Right hindlimb (tissue), 1 donor: ENCODE measurements around the gene TNFRSF4.
A peak's percentile ranks its signal among the peaks of the same experiment; 100 is the strongest.

Experiments used
- DNase-seq: peaks from one replicate; pipeline ENCODE4 v3.0.0-alpha.2; 2018

Gene TNFRSF4

DNA sequence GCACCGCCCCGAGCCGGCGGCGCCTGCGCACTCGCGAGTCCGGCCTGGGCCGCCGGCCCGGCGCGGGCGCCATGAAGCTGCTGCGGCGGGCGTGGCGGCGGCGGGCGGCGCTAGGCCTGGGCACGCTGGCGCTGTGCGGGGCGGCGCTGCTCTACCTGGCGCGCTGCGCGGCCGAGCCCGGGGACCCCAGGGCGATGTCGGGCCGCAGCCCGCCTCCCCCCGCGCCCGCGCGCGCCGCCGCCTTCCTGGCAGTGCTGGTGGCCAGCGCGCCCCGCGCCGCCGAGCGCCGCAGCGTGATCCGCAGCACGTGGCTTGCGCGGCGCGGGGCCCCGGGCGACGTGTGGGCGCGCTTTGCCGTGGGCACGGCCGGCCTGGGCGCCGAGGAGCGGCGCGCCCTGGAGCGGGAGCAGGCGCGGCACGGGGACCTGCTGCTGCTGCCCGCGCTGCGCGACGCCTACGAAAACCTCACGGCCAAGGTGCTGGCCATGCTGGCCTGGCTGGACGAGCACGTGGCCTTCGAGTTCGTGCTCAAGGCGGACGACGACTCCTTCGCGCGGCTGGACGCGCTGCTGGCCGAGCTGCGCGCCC is 18.3 kb upstream of the TNFRSF4 start, which contains the start of gene B3GALT6:
B3GALT6 (plus strand) TSS at position 30 of the 588 bp plus-strand sequence; CDS start at position 72, 42 bp downstream.
- DNase-seq, result no peak

DNA sequence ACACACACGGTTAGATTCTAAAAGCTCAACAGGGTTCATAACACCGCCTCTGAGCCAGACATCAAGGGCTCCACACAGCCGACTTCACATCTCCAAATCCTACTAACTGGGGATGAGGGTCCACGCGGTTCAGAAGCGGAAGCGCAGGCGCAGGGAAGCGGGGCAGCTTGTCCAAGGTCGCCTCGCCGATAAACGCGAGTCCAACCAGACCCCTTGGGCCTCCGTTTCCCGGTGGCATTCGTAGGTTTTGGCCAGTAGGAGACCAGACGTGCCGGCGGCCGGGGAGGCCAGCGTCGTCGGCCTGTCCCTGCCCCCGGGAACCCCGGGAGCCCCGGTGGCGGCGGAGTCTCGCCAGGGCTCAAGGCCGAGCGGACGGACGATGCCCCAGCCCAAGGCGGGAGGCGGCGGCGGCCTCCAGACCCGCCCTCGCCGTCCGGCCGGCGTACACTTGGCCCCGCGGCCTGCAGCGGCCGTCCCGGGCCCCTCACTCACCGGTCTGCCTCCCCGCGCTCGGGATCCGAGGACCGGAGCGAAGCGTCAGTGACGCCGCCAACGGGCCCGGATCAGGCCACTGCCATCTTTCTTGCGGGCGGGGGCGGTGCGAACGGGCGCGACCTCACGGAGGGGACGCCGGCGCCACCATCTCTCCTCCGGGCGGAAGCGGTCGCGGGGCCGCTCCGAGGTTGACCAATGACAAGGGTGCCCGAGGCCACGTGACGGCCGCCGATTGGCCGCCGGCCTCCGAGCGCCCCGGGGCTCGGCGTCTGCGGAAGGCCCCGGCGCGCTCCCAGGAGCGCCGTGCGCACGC is 17.7 kb upstream of the TNFRSF4 start, which contains the start of gene SDF4:
SDF4 (minus strand) TSS at position 602 of the 808 bp plus-strand sequence. CDS start 3,229 bp downstream, outside the sequence.
- peak; percentile 98 for DNase-seq

DNA sequence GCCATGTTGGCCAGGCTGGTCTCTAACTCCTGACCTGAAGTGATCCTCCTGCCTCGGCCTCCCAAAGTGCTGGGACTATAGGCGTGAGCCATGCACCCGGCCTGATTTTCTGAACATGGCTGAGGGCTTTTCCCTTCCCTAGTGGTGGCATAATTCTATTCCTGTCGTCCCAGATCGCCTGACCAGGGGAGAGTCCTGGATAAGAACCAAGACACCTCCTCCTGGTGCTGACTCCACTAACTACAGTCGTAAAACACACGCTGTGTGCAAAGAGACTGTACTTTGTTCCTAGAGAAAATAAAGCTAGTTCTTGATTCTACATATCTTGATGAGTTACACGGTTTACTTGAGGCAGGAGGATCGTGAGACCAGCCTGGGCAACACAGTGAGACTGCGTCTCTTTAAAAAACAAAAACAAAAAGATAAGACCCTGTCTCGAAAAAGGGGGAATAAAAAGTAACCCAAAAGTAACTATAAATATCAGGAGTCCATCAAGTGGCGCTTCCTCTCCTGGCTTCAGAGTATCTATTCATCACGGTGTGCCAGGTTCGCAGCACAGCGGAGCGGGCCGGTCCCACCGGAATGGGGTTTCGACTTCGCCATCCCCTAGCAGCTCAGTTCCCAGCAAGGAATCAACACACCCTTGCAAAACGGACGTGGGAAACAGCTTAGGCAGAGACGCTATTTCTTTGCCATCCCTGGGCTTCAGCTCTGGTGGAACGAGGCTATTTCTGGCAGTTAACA is 16.9 kb upstream of the TNFRSF4 start:
- no peak for DNase-seq

DNA sequence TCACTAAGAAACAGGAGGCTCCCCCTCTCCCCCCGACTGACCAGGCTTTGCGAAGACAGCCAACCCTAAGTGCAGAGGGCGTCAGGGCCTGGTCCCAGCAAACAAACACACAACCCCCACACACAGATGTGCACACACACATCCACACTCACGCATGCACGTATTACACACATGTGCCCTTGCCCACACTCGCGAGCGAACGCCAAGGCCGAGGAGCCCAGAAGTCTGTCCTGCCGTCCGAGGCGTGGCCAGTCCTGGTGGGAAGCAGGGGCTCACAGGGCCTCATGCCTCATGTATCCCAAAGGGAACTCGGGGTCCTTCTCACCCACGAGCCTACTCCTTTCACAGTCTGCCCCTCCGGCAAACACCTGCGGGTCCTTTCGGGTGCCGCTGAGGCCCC is 15.8 kb upstream of the TNFRSF4 start:
- DNase-seq, result no peak

DNA sequence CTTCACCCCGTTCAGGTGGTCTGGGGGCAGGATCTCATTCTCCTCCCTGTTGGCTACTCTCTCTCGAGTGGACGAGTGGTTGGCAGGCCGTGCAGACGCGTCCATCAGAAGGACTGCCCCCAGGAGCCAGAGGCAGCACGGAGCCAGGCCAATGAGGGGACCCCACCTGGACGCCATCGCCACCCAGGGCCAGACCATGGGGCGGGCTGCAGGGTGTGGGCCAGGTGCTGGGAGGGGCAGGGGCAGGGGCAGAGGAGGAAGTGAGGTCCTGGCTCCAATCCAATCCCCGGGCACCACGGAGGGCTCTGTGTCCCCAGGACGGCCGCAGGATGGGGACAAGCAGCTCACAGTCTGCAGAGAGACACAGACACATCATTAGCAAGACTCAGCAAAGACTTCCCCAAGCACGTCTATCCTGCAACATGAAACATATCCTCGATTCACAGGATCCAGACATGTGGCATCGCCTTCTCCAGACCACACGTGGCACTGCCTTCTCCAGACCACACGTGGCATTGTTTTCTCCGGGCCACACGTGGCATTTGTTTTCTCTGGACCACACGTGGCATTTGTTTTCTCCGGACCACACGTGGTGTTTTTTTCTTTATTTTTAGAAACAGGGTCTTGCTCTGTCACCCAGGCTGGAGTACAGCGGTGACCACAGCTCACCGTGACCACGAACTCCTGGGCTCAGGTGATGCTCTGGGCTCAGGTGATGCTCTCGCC is 14.8 kb upstream of the TNFRSF4 start:
- no peak for DNase-seq

DNA sequence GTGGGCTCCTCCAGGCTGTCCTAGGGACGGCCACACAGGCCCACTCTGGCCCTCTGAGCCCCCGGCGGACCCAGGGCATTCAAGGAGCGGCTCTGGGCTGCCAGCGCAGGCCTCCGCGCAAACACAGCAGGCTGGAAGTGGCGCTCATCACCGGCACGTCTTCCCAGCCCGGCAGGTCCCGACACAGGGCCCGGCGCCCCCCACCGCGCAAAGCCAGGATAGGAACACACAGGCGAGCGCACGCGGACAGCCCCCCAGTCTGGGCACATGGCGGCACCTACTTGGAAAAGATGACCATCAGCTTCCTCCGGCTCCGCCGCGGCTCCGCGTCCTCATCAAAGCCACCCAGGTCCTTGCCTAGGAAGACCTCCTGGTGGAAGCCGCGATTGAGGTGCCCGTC is 14.2 kb upstream of the TNFRSF4 start:
- DNase-seq, result no peak

DNA sequence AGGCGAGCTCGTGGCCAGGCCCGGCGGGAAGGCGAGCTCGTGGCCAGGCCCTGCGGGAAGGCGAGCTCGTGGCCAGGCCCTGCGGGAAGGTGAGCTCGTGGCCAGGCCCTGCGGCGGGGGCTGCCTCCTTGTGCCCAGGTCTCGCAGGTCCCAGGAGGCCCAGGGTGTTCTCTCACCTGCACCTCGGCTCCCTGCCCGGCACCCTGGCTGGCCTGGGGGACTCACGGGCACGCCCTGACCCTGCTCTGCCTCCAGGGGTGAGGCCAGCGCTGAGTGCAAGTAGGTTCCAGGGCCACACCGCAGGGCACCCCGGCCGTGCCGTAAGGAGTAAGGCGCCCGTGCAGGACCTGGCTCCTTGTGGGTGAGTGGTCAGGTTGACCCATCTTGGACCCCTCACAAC is 13.4 kb upstream of the TNFRSF4 start:
- DNase-seq, result no peak

DNA sequence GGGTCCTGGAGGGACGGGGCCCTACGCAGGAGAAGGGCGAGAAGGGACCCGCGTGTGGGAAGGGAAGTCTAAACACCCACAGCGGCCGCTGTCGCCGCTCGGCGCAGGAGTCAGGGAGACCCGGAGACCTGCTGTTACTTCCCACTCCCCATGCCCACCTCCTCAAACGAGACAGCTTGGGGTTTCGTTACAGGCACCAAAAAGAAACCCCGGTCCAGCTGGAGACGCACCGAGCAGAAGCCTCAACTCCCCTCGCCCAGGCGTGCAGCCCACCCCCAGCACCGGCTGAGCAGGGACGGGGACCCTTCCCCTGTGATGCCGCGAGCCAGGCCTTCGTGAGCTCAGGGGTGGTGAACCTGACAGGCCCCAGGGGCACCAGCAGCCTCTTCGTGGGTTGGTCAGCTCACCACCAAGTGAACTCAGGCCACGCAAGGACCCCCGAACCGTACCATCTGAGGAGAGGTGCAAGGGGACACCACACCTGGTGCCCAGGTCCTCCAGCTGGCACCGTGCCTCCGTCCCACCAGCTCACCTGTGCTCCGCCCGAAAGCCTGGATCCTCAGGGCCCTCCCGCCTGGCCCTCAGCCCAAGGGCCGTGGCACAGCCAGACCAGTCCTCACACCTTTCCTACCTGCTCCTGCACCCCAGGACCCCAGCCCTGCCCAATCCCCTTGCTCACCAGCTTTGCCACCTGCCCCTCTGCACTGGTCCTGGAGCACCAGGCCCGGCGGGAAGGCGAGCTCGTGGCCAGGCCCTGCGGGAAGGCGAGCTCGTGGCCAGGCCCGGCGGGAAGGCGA is 12.8 kb upstream of the TNFRSF4 start:
- DNase-seq, result no peak

DNA sequence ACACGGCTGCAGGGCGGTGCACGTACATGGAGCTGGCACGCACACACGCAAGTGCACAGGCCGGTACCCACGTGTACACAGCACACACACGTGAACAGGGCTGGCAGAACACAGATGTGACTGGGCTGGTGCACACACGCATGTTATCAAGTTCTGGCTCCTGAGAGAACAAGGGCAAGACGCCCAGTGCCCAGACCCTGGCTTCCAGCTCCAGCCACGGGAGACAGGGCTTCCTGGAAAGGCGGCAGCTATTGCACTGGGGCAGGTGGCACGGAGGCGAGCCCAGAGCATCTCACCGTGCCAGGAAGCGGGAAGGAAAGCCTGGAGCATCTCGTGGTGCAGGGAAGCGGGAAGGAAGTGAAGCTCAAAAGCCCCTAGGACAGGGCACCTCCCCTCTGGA is 12.0 kb upstream of the TNFRSF4 start:
- no peak for DNase-seq

DNA sequence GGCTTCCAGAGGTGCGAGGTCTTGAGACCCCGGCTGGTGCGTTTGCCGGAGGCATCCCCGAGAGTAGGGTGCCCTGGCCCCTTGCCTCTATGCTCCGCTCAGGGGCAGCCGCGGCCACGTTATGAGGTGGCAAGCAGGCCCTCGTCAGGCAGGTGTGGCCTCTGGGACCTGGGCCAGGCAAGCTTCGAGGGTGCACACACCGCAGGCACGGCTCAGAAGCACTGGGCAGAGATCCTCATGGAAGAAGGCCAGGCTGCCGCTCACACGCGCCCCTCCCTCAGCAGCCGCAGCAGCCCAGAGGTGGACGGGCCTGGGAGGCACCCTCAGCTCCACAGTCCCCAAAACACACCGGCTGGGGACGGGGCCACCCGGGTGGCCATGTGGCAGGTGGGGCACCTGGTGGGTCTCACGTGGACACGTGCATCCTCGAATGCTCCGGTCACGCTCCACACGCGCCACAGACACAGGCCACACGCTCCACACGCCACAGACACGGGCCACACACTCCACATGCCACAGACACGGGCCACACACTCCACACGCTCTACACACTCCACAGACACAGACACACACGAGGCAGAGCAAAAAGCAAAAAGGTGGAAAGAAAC is 11.4 kb upstream of the TNFRSF4 start:
- no peak for DNase-seq

DNA sequence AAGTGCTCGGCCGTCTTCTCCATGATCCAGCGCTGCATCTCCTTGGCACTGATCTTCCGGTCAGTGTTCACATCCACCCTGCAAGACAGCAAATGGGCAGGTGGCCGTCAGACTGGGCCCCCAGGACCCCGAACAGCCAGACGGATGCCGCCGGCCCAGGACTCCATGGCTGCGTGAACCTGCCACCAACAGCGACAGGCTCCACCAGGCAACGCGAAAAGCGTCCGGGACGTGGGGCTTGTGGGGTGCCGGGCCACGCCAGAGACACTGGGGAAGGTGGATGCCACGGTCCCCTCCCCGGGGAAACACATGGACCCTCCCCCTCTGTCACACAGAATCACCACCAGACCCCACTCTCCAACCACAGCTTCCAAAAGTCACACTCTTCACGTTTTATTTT is 9.9 kb upstream of the TNFRSF4 start:
- no peak for DNase-seq

DNA sequence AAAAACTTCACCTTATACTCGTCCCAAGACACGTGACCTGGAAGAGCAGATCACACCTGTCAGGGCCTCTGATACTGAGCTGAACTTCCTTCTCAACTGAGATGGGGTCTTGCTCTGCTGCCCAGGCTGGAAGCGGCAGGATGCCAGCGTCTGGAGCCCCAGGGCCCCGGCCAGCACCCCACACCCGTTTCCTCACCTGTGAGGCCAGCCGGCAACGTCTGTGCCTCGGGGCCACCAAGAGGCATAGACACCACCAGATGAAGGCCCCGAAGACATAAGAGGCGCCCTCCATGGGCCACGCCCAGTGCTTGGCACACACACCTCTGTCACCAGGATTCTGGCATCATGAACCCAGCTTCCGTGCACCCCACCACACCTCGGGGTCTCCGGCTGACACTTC is 9.4 kb upstream of the TNFRSF4 start:
- DNase-seq, result no peak

DNA sequence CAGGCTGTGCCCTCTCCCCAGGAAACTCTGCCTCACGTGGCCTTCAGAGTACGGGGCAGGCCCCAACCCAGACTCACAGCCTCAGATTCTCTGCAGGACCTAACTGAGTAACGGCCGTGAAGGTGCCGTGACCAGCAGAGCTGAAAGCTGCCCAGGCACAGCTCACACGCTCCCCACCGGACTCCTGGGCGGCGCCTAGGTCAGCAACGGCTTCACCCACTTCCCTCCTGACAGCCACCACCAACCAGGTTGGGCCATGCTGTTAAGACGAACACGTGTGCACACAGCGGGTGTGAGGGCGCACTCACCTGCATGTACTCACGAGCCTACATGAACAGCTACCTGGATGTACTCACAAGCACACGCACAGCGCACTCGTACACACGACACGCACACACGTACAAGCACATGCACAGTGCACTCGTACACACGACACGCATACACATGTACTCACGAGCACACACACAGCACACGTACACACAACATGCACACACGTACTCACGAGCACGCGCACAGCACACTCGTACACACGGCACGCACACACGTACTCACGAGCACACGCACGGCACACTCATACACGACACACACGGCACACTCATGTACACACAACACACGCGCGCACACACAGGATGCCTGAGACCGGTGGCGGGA is 8.7 kb upstream of the TNFRSF4 start:
- DNase-seq, result no peak

DNA sequence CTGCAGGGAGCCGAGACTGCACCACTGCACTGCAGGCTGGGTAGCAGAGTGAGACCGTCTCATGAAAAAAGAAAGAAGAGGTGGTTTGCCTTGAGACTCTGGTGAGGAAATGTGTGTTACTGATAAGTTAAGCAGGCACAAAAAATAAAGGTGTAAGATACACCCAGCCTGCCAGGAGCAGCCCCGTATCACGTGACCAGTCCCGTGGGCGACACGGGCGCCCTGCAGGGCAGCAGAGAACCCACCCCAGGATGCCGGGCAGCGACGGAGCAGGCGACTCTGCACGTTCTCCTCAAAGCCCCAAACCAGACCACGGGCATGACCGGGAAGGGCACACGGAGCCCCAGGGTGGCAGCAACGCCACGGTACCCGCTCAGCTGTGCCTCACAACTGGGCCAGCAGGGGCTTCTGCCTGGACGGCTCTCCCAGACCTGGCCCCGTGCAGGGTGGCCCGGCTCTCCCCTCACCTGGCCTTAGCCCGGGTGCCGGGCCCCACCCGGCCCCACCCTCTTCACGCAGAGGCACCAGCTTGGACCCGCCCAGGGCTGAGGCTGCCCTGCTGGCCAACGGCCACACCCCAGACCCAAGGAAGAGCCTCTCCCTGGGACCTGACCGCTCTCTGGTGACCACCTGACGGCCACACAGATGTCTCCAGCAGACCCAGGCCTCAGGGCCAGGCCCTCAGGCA is 8.1 kb upstream of the TNFRSF4 start:
- DNase-seq, result no peak

DNA sequence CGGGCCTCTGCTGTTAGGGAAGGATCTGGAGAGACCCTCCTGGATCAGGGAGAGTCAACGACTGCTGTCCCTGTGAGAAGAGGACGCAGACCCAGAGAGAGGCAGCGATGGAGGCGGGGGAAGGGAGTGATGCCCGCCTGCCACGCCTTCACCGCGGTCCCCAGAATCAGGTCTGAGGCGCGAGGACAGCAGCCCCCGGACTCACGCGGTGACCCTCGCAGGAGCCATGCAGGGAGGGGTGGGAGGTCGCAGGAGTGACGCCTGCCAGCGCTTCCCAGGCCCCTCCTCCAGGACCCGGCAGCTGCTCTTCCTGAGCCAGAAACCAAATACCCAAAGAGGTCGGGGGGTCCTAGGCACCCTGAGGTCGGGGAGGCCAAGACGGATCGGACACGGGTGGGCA is 6.2 kb upstream of the TNFRSF4 start:
- no peak for DNase-seq

DNA sequence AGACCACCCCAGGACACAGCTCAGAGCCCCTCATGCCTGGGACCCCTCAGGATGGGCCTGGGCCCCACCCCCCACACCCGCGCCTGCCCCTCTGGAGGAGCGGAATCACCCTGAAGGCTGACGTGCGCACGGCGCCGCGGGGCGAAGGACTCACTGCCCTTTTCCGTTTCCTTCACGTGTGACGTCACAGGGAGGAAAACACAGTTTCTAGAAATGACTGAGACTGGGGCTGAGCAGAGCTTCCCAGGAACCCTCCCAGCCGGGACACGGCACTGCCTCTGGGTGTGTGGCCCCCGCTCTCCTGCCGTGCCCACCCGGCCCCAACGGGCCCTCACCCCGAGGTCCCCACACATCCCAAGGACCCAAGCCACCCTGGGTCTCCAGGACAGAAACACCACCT is 5.4 kb upstream of the TNFRSF4 start:
- no peak for DNase-seq

DNA sequence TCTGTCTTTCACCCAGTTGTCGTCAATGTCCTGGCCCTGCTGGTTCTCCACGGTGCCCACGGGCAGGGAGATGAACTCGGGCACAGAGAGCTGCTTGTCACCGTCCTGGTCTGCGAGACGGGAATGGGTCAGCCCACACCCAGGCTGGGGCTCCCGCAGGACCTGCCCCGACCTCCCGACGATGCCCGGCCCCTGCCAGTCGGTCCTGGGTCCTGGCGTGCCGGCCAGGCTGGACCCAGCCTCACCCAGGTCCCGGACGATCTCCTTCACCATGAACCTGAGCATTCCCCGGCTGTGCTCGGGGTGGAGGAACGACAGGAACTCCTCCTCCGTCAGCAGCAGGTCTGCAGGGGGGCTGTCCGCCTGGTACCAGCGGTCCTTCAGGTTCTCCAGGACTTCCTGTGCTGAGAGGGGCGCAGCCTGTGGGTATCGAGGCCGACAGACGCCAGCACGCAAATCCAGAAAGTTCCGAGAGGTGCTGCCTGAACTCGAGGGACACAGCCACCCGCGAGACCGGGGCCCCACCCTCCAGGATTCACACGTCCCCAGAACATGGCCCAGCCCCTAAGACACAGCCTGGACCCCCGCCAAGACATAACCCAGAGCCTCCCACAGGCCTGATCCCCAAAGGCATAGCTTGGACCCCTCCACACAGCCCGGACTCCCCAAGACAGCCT is 4.7 kb upstream of the TNFRSF4 start:
- no peak for DNase-seq

DNA sequence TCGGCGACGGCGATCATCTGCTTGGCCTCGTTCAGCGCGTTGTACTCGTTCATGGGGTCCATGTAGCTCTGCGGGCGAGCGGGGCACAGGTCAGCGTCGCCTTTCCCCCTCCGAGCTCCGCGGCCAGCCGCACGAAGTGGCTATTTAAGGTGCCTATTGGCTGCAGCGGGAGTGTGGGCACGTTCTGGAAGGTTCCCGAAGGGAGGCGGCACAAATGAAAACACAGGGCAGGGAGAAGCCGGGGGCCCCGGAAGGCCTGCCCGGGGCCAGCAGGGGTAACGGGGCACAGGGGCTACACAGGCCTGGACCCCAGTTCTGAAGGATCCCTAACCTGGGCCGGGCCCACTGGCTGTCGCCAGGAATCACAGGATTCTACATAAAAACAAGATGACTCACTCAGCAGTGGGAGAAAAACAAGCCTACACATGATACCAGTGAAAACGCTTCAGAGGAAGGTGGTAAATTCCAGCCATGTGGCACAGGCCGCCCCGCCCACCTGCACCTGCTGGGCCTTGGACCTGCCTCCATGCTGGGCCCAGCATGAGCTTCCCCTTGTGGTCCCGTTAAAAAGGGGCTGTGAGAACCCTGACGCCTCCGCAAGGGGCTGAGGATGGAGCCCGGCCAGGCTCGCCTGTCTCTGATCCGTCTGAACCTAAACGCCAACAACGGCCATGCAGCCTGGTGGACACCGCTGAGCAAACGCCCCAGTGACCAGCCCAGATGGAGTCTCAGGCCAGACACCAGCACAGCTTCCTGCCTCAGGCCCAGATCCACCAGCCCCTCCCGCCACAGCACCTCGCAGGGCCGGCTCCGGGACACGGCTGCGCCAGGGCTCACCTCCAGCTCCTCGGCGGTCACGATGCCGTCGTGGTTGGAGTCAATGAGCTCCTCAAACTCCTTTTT is 3.9 kb upstream of the TNFRSF4 start:
- DNase-seq, result no peak
